ENCODE data around the gene TRIP12.

GRCh38 chr2:229875549-229875948 lies 46.3 kb downstream of the TRIP12 start:
- TF ChIP-seq CTCF (conservative IDR thresholded peaks at IDR 0.05) (no peak), ZFX (IDR thresholded peaks at IDR 0.05) (no peak)

Measured in C4-2B (cell line).